K562 (cell line): ENCODE results near the gene PHKB. TPM values are rescaled to one million over a fixed set of nuclear protein-coding genes. Genes with fewer than 3 reads are reported as not detected.

Source experiments
- ATAC-seq: fragments of 200-7000 bp; cut with Tn5 transposase; 3 replicates; pipeline ENCODE4 v1.9.1; 2020; ENCODE audit warnings: moderate library complexity
- BruUV-seq: library from RNA; stranded (reverse); fragments of 400-500 nt; replicated peaks from 2 replicates; lab custom pipeline; 2021; lab: Mats Ljungman, UMichigan
- CTCF ChIA-PET: fragments of 300-600 bp; formaldehyde crosslinking; extraction: SDS; loops from one replicate; lab custom pipeline; 2021; ENCODE audit warnings: low intra/inter-chr PET ratio; lab: Yijun Ruan, JAX
- POLR2A ChIA-PET: fragments of 300-600, 350-650 bp; sonication (Branson Sonifier 250); formaldehyde crosslinking; extraction: SDS; loops from one replicate; lab custom pipeline; 2021; ENCODE audit warnings: antibody characterized with exemption, inconsistent platforms; lab: Yijun Ruan, JAX
- DNase-seq, 4 experiments: peaks; one replicate each; pipeline versions ENCODE4 v3.0.0 to v3.0.0-alpha.2; 2011 to 2018; ENCODE audit warnings: low spot score in 3 of 4, mixed read lengths in 3 of 4; ENCODE audit errors: extremely low read depth in 1 of 4
- FAIRE-seq: peaks from 2 replicates; lab custom pipeline; 2011; peaks lifted over from hg19 to GRCh38; lab: Jason Lieb, UNC
- H2AFZ ChIP-seq: 2 replicates; pipeline ENCODE4 v1.6.0; 2011; ENCODE audit warnings: low read depth, low read length, control low read depth, inconsistent platforms
- H3K27ac ChIP-seq: fragments of 200-600 bp; 3 replicates; pipeline ENCODE4 v1.8.0; 2011; ENCODE audit warnings: low read depth, mild to moderate bottlenecking, control low read depth, inconsistent platforms, low read length, moderate library complexity, mixed read lengths; ENCODE audit errors: extremely low read depth
- H3K27me3 ChIP-seq, 2 experiments: fragments of 300-600 bp in 1 of 2; 2 replicates in 1 of 2; 3 replicates in 1 of 2; pipeline versions ENCODE4 v1.6.0 to v1.8.0; 2011; ENCODE audit warnings: inconsistent platforms in 2 of 2, low read length in 2 of 2, mild to moderate bottlenecking in 1 of 2, mixed read lengths in 1 of 2, moderate library complexity in 1 of 2; ENCODE audit not compliant: control insufficient read depth in 2 of 2, insufficient read depth in 2 of 2
- H3K36me3 ChIP-seq: fragments of 300-600 bp; 3 replicates; pipeline ENCODE4 v1.8.0; 2011; ENCODE audit warnings: mild to moderate bottlenecking, low read length, inconsistent platforms; ENCODE audit not compliant: control insufficient read depth, insufficient read depth
- H3K4me1 ChIP-seq, 2 experiments: fragments of 200-600 bp in 1 of 2; replicated peaks in 1 of 2; 2 replicates in 1 of 2; 3 replicates in 1 of 2; pipeline versions ENCODE4 v1.5.1 to v1.8.0; 2011; ENCODE audit warnings: inconsistent platforms in 2 of 2, low read length in 2 of 2, mild to moderate bottlenecking in 1 of 2, mixed read lengths in 1 of 2, moderate library complexity in 1 of 2; ENCODE audit not compliant: control insufficient read depth in 2 of 2, insufficient read depth in 2 of 2
- H3K4me2 ChIP-seq: 2 replicates; pipeline ENCODE4 v1.6.1; 2011; ENCODE audit warnings: low read length, control low read depth, inconsistent platforms, mixed read lengths; ENCODE audit not compliant: insufficient read depth
- H3K4me3 ChIP-seq: fragments of 200-600 bp; sonication (generic), shearing (Covaris generic); 2 replicates; pipeline ENCODE4 v1.5.1; 2016; ENCODE audit warnings: control low read depth, inconsistent platforms
- H3K79me2 ChIP-seq: fragments of 200-600 bp; 3 replicates; pipeline ENCODE4 v1.8.0; 2011; ENCODE audit warnings: low read length, inconsistent platforms; ENCODE audit not compliant: control insufficient read depth, insufficient read depth
- H3K9ac ChIP-seq, 2 experiments: 2 replicates each; pipeline versions ENCODE4 v1.6.0 to v1.6.1; 2011; ENCODE audit warnings: low read depth in 2 of 2, low read length in 2 of 2, control low read depth in 1 of 2, inconsistent platforms in 1 of 2, mild to moderate bottlenecking in 1 of 2, mixed read lengths in 1 of 2; ENCODE audit not compliant: insufficient read depth in 1 of 2
- H3K9me1 ChIP-seq: one replicate; pipeline ENCODE4 v1.6.0; 2011; ENCODE audit warnings: inconsistent platforms, mild to moderate bottlenecking, low read length, moderate library complexity; ENCODE audit not compliant: control insufficient read depth, insufficient read depth
- H3K9me3 ChIP-seq: replicated peaks from 2 replicates; pipeline ENCODE4 v1.5.1; 2011; ENCODE audit warnings: low read depth, low read length, inconsistent platforms; ENCODE audit not compliant: control insufficient read depth, insufficient read depth
- H4K20me1 ChIP-seq: replicated peaks from 2 replicates; pipeline ENCODE4 v1.6.1; 2011; ENCODE audit warnings: low read length, inconsistent platforms, mixed read lengths; ENCODE audit not compliant: control insufficient read depth, insufficient read depth
- C11orf30 ChIP-seq: fragments of 450-650 bp; IDR thresholded peaks from 2 replicates; pipeline ENCODE4 v1.6.1; 2016; ENCODE audit warnings: low read depth, mild to moderate bottlenecking
- FOS ChIP-seq: IDR thresholded peaks from 3 replicates; pipeline ENCODE4 v1.6.1; 2011; ENCODE audit not compliant: insufficient read length; ENCODE audit errors: extremely low read depth
- HMG20A ChIP-seq: fragments of 450-650 bp; formaldehyde crosslinking; conservative IDR thresholded peaks from 2 replicates; pipeline ENCODE4 v1.4.0; 2020; ENCODE audit warnings: mild to moderate bottlenecking, mixed read lengths
- PTRF ChIP-seq: fragments of 450-650 bp; IDR thresholded peaks from 2 replicates; pipeline ENCODE4 v1.6.1; 2016; ENCODE audit warnings: mild to moderate bottlenecking, missing genetic modification characterization, missing compliant biosample characterization
- RAD21 ChIP-seq, 2 experiments: fragments of 250-450 bp in 1 of 2; fragments of 450-650 bp in 1 of 2; sonication (Bioruptor Pico) in 1 of 2; formaldehyde crosslinking in 1 of 2; IDR thresholded peaks in 1 of 2; conservative IDR thresholded peaks in 1 of 2; 2 replicates each; pipeline versions ENCODE4 v1.4.0 to v1.8.0; 2020 to 2022; ENCODE audit warnings: mild to moderate bottlenecking in 2 of 2, moderate library complexity in 1 of 2
- RB1 ChIP-seq: fragments of 450-650 bp; IDR thresholded peaks from 2 replicates; pipeline ENCODE4 v1.6.1; 2017; ENCODE audit warnings: low read depth, mild to moderate bottlenecking
- WGBS: fragments of 100-300 bp; shearing (Covaris generic); methylation state at CpG from one replicate; pipeline ENCODE4 v1.1.6; 2016; ENCODE audit warnings: low coverage, mixed read lengths; ENCODE audit not compliant: insufficient coverage; ENCODE audit errors: missing lambda C conversion rate; 5-methylcytosine and 5-hydroxymethylcytosine counted together
- in situ Hi-C: fragments of 300-500 bp; cut with MboI; formaldehyde crosslinking; loops from 4 replicates; pipeline ENCODE4 v1.15.0; 2018; ENCODE audit warnings: inconsistent platforms, mixed read lengths
- intact Hi-C: fragments of 100-400 bp; cut with micrococcal nuclease; formaldehyde crosslinking; loops from 2 replicates; pipeline ENCODE4 v1.14.2; 2022
- polyA plus RNA-seq, 8 experiments: library from polyadenylated mRNA; depleted of rRNA in 4 of 8; stranded (reverse) in 5 of 8; unstranded in 3 of 8; fragments of >200 nt; fragmentation: Nextera tagmentation in 2 of 8; fragmentation: Illumina TruSeq in 1 of 8; extraction: Ambion mirVana in 2 of 8; extraction: Trizol in 1 of 8; gene quantifications; 2 replicates each; pipeline versions ENCODE4 v1.2.1 to v1.2.3, GENCODE V29; 2011 to 2014; ENCODE audit warnings: inconsistent platforms in 1 of 8, missing spikeins in 1 of 8
- total RNA-seq, 7 experiments: library from RNA; depleted of rRNA in 6 of 7; stranded (reverse); fragments of >200 nt in 6 of 7; fragmentation: Illumina TruSeq in 2 of 7; extraction: Trizol in 2 of 7; gene quantifications; 2 replicates each; pipeline versions ENCODE4 v1.2.1 to v1.2.3, GENCODE V29; 2011 to 2021; ENCODE audit warnings: low replicate concordance in 1 of 7
- TF ChIP-seq, protein P1 (sequence below): fragments of 250-450 bp; sonication (Bioruptor Pico); IDR thresholded peaks from 2 replicates; pipeline ENCODE4 v1.4.0; 2020; ENCODE audit warnings: mild to moderate bottlenecking, moderate library complexity

The PHKB gene
- total and polyA plus RNA-seq, 9 of the 15 experiments (the other 6 are each of a cell fraction or from before 2014, with no cell fraction given) = 24.7 to 92.3 (median 67.0) TPM

DNA sequence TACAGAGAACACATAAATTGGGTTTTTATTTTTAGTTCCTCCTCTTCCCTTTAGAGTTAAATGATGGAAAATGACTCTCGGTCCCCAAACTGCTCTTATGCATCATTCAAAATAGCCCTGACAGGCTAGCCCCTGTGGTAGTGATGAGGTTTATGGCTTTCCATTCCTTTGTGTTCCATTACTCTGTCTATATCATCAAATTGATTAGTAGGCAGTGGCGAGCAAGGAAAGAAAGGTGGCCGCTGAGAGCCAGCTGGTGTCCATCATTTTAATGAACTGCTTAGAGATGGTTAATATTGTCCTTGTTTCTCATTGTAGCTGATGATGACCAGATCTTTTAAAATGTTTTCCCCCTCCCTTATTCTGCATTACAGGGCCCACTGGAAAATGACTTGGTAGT lies 179.5 kb downstream of the PHKB start:
- no TSS peak for BruUV-seq
- TF ChIP-seq C11orf30 (no peak), PTRF (tag) (no peak), RAD21 (CRISPR knock-in tag; conservative IDR thresholded peaks at IDR 0.05 in 1 of 2, IDR thresholded peaks at IDR 0.05 in 1 of 2) (no peak), HMG20A (CRISPR knock-in tag) (no peak), FOS (no peak), RB1 (no peak)
- TF ChIP-seq, protein P1, sequence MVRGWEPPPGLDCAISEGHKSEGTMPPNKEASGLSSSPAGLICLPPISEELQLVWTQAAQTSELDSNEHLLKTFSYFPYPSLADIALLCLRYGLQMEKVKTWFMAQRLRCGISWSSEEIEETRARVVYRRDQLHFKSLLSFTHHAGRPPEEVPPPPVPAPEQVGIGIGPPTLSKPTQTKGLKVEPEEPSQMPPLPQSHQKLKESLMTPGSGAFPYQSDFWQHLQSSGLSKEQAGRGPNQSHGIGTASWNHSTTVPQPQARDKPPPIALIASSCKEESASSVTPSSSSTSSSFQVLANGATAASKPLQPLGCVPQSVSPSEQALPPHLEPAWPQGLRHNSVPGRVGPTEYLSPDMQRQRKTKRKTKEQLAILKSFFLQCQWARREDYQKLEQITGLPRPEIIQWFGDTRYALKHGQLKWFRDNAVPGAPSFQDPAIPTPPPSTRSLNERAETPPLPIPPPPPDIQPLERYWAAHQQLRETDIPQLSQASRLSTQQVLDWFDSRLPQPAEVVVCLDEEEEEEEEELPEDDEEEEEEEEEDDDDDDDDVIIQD (CRISPR knock-in tag) = no peak
- TF ChIP-seq, all 486 proteins: peak for 0
- Histone ChIP-seq H3K79me2 (no peaks in the 10 kb centered on the region), H3K9me1 (no peaks in the 10 kb centered on the region), H3K4me1 (peaks cover 0 to 6% of the 10 kb centered on the region in 2 experiments; a peak in 1 of 5 replicates), H3K36me3 (peaks cover 48% of the 10 kb centered on the region), H3K4me2 (no peak overlapping the region), H3K27ac (no peak overlapping the region), H3K27me3 (no peaks in the 10 kb centered on the region), H3K9ac (no peak overlapping the region), H2AFZ (no peak overlapping the region), H4K20me1 (no peaks in the 10 kb centered on the region), H3K9me3 (no peaks in the 10 kb centered on the region), H3K4me3 (no peak overlapping the region)
- 95% methylated on average over 3 of the region's 3 CpGs for WGBS
- no peak for ATAC-seq
- in situ Hi-C loops (no loop called here), intact Hi-C loops (no loop called here)
- no peak for DNase-seq
- POLR2A ChIA-PET = no interaction called here
- FAIRE-seq = no peak
- CTCF ChIA-PET = no interaction called here
